Hepatocyte (in vitro differentiated cells): ENCODE measurements around the gene UGT2A1. TPM values are rescaled to one million over a fixed set of nuclear protein-coding genes. Genes with fewer than 3 reads are reported as not detected.
A peak's percentile ranks its signal among the peaks of the same experiment; 100 is the strongest.

ENCODE experiments used
- DNase-seq: peaks from one replicate; pipeline ENCODE4 v3.0.0-alpha.2; 2016; ENCODE audit warnings: low spot score
- H2AFZ ChIP-seq: fragments of 200-600 bp; sonication (generic); 2 replicates; pipeline ENCODE4 v1.6.0; 2016; ENCODE audit warnings: antibody characterized with exemption, mild to moderate bottlenecking
- H3K27ac ChIP-seq: fragments of 200-600 bp; sonication (generic); 2 replicates; pipeline ENCODE4 v1.5.1; 2016; ENCODE audit warnings: mild to moderate bottlenecking
- H3K27me3 ChIP-seq: fragments of 200-600 bp; sonication (generic); 2 replicates; pipeline ENCODE4 v1.6.1; 2016
- H3K36me3 ChIP-seq: fragments of 200-600 bp; sonication (generic); replicated peaks from 2 replicates; pipeline ENCODE4 v1.5.1; 2016; ENCODE audit warnings: low read depth; ENCODE audit not compliant: insufficient read depth
- H3K4me1 ChIP-seq: fragments of 200-600 bp; sonication (generic); 2 replicates; pipeline ENCODE4 v1.5.1; 2016; ENCODE audit warnings: mild to moderate bottlenecking, moderate library complexity; ENCODE audit not compliant: insufficient read depth
- H3K4me2 ChIP-seq: fragments of 200-600 bp; sonication (generic); 2 replicates; pipeline ENCODE4 v1.6.0; 2016
- H3K4me3 ChIP-seq: fragments of 200-600 bp; sonication (generic); 2 replicates; pipeline ENCODE4 v1.5.1; 2016; ENCODE audit warnings: mild to moderate bottlenecking
- H3K79me2 ChIP-seq: fragments of 200-600 bp; sonication (generic); 2 replicates; pipeline ENCODE4 v1.6.0; 2017; ENCODE audit warnings: mild to moderate bottlenecking
- H3K9me2 ChIP-seq: fragments of 200-600 bp; sonication (generic); replicated peaks from 2 replicates; pipeline ENCODE4 v1.6.0; 2017; ENCODE audit warnings: mild to moderate bottlenecking; ENCODE audit not compliant: insufficient read depth
- H3K9me3 ChIP-seq: fragments of 200-600 bp; sonication (generic); 2 replicates; pipeline ENCODE4 v1.5.1; 2016; ENCODE audit warnings: low read depth, mild to moderate bottlenecking
- H4K20me1 ChIP-seq: fragments of 200-600 bp; sonication (generic); 2 replicates; pipeline ENCODE4 v1.6.0; 2016; ENCODE audit warnings: mild to moderate bottlenecking; ENCODE audit not compliant: insufficient read depth, poor library complexity, severe bottlenecking
- CTCF ChIP-seq: fragments of 200-600 bp; sonication (generic); IDR thresholded peaks from 2 replicates; pipeline ENCODE4 v1.5.1; 2016; ENCODE audit warnings: antibody characterized with exemption, mild to moderate bottlenecking; ENCODE audit not compliant: poor library complexity
- EZH2 ChIP-seq: fragments of 200-600 bp; sonication (generic); IDR thresholded peaks from 2 replicates; pipeline ENCODE4 v1.6.1; 2016; ENCODE audit warnings: antibody characterized with exemption, mild to moderate bottlenecking, borderline replicate concordance
- EZH2phosphoT487 ChIP-seq: fragments of 200-600 bp; sonication (generic); IDR thresholded peaks from one replicate; pipeline ENCODE4 v1.6.1; 2018; ENCODE audit warnings: antibody characterized with exemption, mild to moderate bottlenecking, low read depth, moderate library complexity; ENCODE audit not compliant: unreplicated experiment, severe bottlenecking
- WGBS: methylation state at CpG from one replicate; pipeline ENCODE4 v1.1.6; 2016; ENCODE audit warnings: low lambda C conversion rate; ENCODE audit errors: missing lambda C conversion rate; 5-methylcytosine and 5-hydroxymethylcytosine counted together
- polyA plus RNA-seq: library from polyadenylated mRNA; unstranded; fragments of >200 nt; fragmentation: Nextera tagmentation; extraction: Ambion mirVana; gene quantifications from 2 replicates; pipeline ENCODE4 v1.2.1, GENCODE V29; 2016
- total RNA-seq: library from RNA; depleted of rRNA; stranded (reverse); fragments of >200 nt; gene quantifications from 2 replicates; pipeline ENCODE4 v1.2.3, GENCODE V29; 2014

The UGT2A1 gene
- total and polyA plus RNA-seq, 2 experiments from 2014 or later: 0.17 TPM; not detected in 1

- Histone ChIP-seq H3K4me3 (no peak overlapping the region), H3K9me2 (no peaks in the 10 kb centered on the region), H3K4me2 (no peak overlapping the region), H2AFZ (no peak overlapping the region), H4K20me1 (no peaks in the 10 kb centered on the region), H3K36me3 (no peaks in the 10 kb centered on the region), H3K27ac (no peak overlapping the region), H3K4me1 (no peaks in the 10 kb centered on the region), H3K9me3 (no peaks in the 10 kb centered on the region), H3K27me3 (no peaks in the 10 kb centered on the region), H3K79me2 (no peaks in the 10 kb centered on the region)
- no peak for TF ChIP-seq CTCF
- TF ChIP-seq EZH2: no peak
- no peak for TF ChIP-seq EZH2phosphoT487
- 42% methylated on average over 4 of the region's 4 CpGs for WGBS
- DNase-seq: no peak
Observed at GRCh38 chr4:69601065-69601464, 52.0 kb downstream of the UGT2A1 start.

- H3K27me3 ChIP-seq: no peaks in the 10 kb centered on the region
- no peaks in the 10 kb centered on the region for H3K79me2 ChIP-seq
- TF ChIP-seq CTCF (no peak), EZH2 (no peak), EZH2phosphoT487 (no peak)
- no peaks in the 10 kb centered on the region for H3K9me2 ChIP-seq
- no peaks in the 10 kb centered on the region for H3K36me3 ChIP-seq
- H2AFZ ChIP-seq: no peak overlapping the region
- WGBS: 69% methylated on average over 2 of the region's 2 CpGs
- H3K9me3 ChIP-seq: no peaks in the 10 kb centered on the region
- H4K20me1 ChIP-seq: no peaks in the 10 kb centered on the region
- H3K4me1 ChIP-seq: no peaks in the 10 kb centered on the region
- no peak overlapping the region for H3K4me2 ChIP-seq
- H3K27ac ChIP-seq: no peak overlapping the region
- DNase-seq: no peak
- H3K4me3 ChIP-seq: no peak overlapping the region
Observed at GRCh38 chr4:69600013-69600412, 53.0 kb downstream of the UGT2A1 start.

GRCh38 chr4:69594382-69594781 lies 58.7 kb downstream of the UGT2A1 start:
- Histone ChIP-seq H3K27ac (no peak overlapping the region), H3K4me1 (no peaks in the 10 kb centered on the region), H3K79me2 (no peaks in the 10 kb centered on the region), H3K9me3 (no peaks in the 10 kb centered on the region), H2AFZ (peak overlapping the region; percentile 33), H3K27me3 (no peaks in the 10 kb centered on the region), H3K36me3 (no peaks in the 10 kb centered on the region), H3K4me3 (no peak overlapping the region), H3K9me2 (no peaks in the 10 kb centered on the region), H3K4me2 (no peak overlapping the region), H4K20me1 (no peaks in the 10 kb centered on the region)
- TF ChIP-seq CTCF: no peak
- TF ChIP-seq EZH2phosphoT487: no peak
- TF ChIP-seq EZH2: no peak
- DNase-seq: peak; percentile 7
- WGBS: 35% methylated on average over 4 of the region's 4 CpGs

GRCh38 chr4:69591364-69591763 lies 61.7 kb downstream of the UGT2A1 start:
- no peaks in the 10 kb centered on the region for H3K4me1 ChIP-seq
- H3K4me2 ChIP-seq: no peak overlapping the region
- H3K36me3 ChIP-seq: no peaks in the 10 kb centered on the region
- H2AFZ ChIP-seq: no peak overlapping the region
- peak; percentile 41 for DNase-seq
- H3K27ac ChIP-seq: peak overlapping the region; percentile 61
- no peak overlapping the region for H3K4me3 ChIP-seq
- H3K9me3 ChIP-seq: no peaks in the 10 kb centered on the region
- 38% methylated on average over 1 of the region's 1 CpG for WGBS
- H4K20me1 ChIP-seq: no peaks in the 10 kb centered on the region
- H3K9me2 ChIP-seq: no peaks in the 10 kb centered on the region
- no peaks in the 10 kb centered on the region for H3K27me3 ChIP-seq
- TF ChIP-seq CTCF (no peak), EZH2phosphoT487 (no peak), EZH2 (no peak)
- no peaks in the 10 kb centered on the region for H3K79me2 ChIP-seq
